H1 (cell line): ENCODE measurements around the gene LRRC4C. TPM values are rescaled to one million over a fixed set of nuclear protein-coding genes. Genes with fewer than 3 reads are reported as not detected.
A peak's percentile ranks its signal among the peaks of the same experiment; 100 is the strongest.

Experiments
- CTCF ChIA-PET: fragments of 300-600 bp; sonication (Branson Sonifier 250); formaldehyde crosslinking; loops from one replicate; lab custom pipeline; 2021; ENCODE audit not compliant: partially characterized antibody; lab: Charles Lee
- POLR2A ChIA-PET: fragments of 300-600 bp; sonication (Branson Sonifier 250); formaldehyde crosslinking; loops from one replicate; lab custom pipeline; 2021; ENCODE audit warnings: inconsistent platforms; ENCODE audit not compliant: partially characterized antibody; lab: Charles Lee
- DNase-seq, 2 experiments: peaks; one replicate each; pipeline versions ENCODE4 v3.0.0 to v3.0.0-alpha.2; 2010 to 2022; ENCODE audit warnings: low spot score in 2 of 2, low read depth in 1 of 2, mixed read lengths in 1 of 2
- FAIRE-seq: peaks from 2 replicates; lab custom pipeline; 2011; peaks lifted over from hg19 to GRCh38; lab: Jason Lieb, UNC
- H2AFZ ChIP-seq: 2 replicates; pipeline ENCODE4 v1.8.1; 2012; ENCODE audit warnings: low read length, inconsistent platforms
- H2AK5ac ChIP-seq: 2 replicates; pipeline ENCODE4 v1.6.1; 2013; ENCODE audit warnings: low read depth, low read length
- H2BK120ac ChIP-seq: replicated peaks from 2 replicates; pipeline ENCODE3; 2013; ENCODE audit warnings: low read depth, low read length, inconsistent platforms
- H2BK12ac ChIP-seq: 2 replicates; pipeline ENCODE4 v1.6.1; 2013; ENCODE audit warnings: low read depth, low read length
- H2BK15ac ChIP-seq: 2 replicates; pipeline ENCODE4 v1.6.1; 2013; ENCODE audit warnings: low read length
- H2BK20ac ChIP-seq: 2 replicates; pipeline ENCODE4 v1.6.1; 2013; ENCODE audit warnings: low read length
- H2BK5ac ChIP-seq: 2 replicates; pipeline ENCODE4 v1.6.1; 2013; ENCODE audit warnings: low read depth, low read length
- H3K14ac ChIP-seq: 2 replicates; pipeline ENCODE4 v1.6.1; 2013; ENCODE audit warnings: inconsistent platforms; ENCODE audit not compliant: insufficient read length
- H3K18ac ChIP-seq: 2 replicates; pipeline ENCODE4 v1.6.1; 2013; ENCODE audit warnings: low read length; ENCODE audit errors: extremely low read depth
- H3K23ac ChIP-seq: 2 replicates; pipeline ENCODE4 v1.6.1; 2013; ENCODE audit warnings: inconsistent platforms; ENCODE audit not compliant: insufficient read length
- H3K23me2 ChIP-seq: 2 replicates; pipeline ENCODE4 v1.6.1; 2013; ENCODE audit warnings: low read depth, low read length
- H3K27ac ChIP-seq: 2 replicates; pipeline ENCODE4 v1.6.1; 2011; ENCODE audit warnings: low read depth, low read length, inconsistent platforms
- H3K27me3 ChIP-seq, 4 experiments: replicated peaks in 1 of 4; 1 replicate in 1 of 4; 2 replicates in 3 of 4; pipeline versions ENCODE4 v1.6.1 to v1.8.1; 2011 to 2013; ENCODE audit warnings: low read length in 3 of 4, mild to moderate bottlenecking in 3 of 4, inconsistent platforms in 2 of 4, mixed read lengths in 2 of 4, moderate library complexity in 1 of 4; ENCODE audit not compliant: control insufficient read depth in 3 of 4, insufficient read depth in 3 of 4; ENCODE audit errors: extremely low read depth in 1 of 4
- H3K36me3 ChIP-seq, 4 experiments: 2 replicates each; pipeline versions ENCODE4 v1.6.1 to v1.8.1; 2011 to 2013; ENCODE audit warnings: mild to moderate bottlenecking in 4 of 4, low read length in 3 of 4, moderate library complexity in 2 of 4, control low read depth in 1 of 4, inconsistent platforms in 1 of 4; ENCODE audit not compliant: insufficient read depth in 4 of 4, control insufficient read depth in 2 of 4
- H3K4ac ChIP-seq: replicated peaks from 2 replicates; pipeline ENCODE3; 2013; ENCODE audit warnings: low read length, low read depth, mixed read lengths, inconsistent platforms; ENCODE audit not compliant: insufficient read length
- H3K4me1 ChIP-seq, 4 experiments: replicated peaks in 1 of 4; 1 replicate in 1 of 4; 2 replicates in 3 of 4; pipeline versions ENCODE4 v1.6.1 to v1.8.1; 2011 to 2013; ENCODE audit warnings: low read length in 3 of 4, inconsistent platforms in 2 of 4, mixed read lengths in 1 of 4; ENCODE audit not compliant: insufficient read depth in 4 of 4, control insufficient read depth in 3 of 4
- H3K4me2 ChIP-seq, 2 experiments: 2 replicates each; pipeline versions ENCODE4 v1.6.1 to v1.8.1; 2011 to 2013; ENCODE audit warnings: low read depth in 2 of 2, low read length in 2 of 2, control low read depth in 1 of 2, inconsistent platforms in 1 of 2, mild to moderate bottlenecking in 1 of 2; ENCODE audit not compliant: insufficient read depth in 1 of 2
- H3K4me3 ChIP-seq, 4 experiments: fragments of 200-600, 300-600 bp in 1 of 4; sonication (generic), shearing (Covaris generic), sonication (Bioruptor Twin) in 1 of 4; 2 replicates each; pipeline versions ENCODE4 v1.5.1 to v1.8.1; 2011 to 2016; ENCODE audit warnings: low read length in 4 of 4, low read depth in 3 of 4, control low read depth in 2 of 4, inconsistent platforms in 2 of 4, mild to moderate bottlenecking in 2 of 4, mixed read lengths in 1 of 4, moderate library complexity in 1 of 4; ENCODE audit not compliant: insufficient read depth in 2 of 4; ENCODE audit errors: extremely low read depth in 1 of 4
- H3K56ac ChIP-seq: replicated peaks from 2 replicates; pipeline ENCODE3; 2013; ENCODE audit warnings: low read depth, mild to moderate bottlenecking, mixed read lengths, low read length, inconsistent platforms; ENCODE audit not compliant: insufficient read length
- H3K79me1 ChIP-seq: 2 replicates; pipeline ENCODE4 v1.6.1; 2013; ENCODE audit warnings: low read depth, low read length, control low read depth
- H3K79me2 ChIP-seq, 2 experiments: 2 replicates each; pipeline versions ENCODE4 v1.6.1 to v1.8.1; 2012 to 2013; ENCODE audit warnings: low read length in 2 of 2, mild to moderate bottlenecking in 2 of 2, inconsistent platforms in 1 of 2; ENCODE audit not compliant: insufficient read depth in 2 of 2, control insufficient read depth in 1 of 2
- H3K9ac ChIP-seq, 4 experiments: replicated peaks in 1 of 4; 1 replicate in 1 of 4; 2 replicates in 3 of 4; pipeline versions ENCODE4 v1.6.1 to v1.8.1; 2011 to 2013; ENCODE audit warnings: low read depth in 3 of 4, low read length in 3 of 4, control low read depth in 2 of 4, mild to moderate bottlenecking in 2 of 4, moderate library complexity in 2 of 4, inconsistent platforms in 1 of 4; ENCODE audit errors: extremely low read depth in 1 of 4
- H3K9me3 ChIP-seq, 2 experiments: 2 replicates each; pipeline versions ENCODE4 v1.6.1 to v1.8.1; 2012 to 2013; ENCODE audit warnings: mild to moderate bottlenecking in 2 of 2, moderate library complexity in 2 of 2, control low read depth in 1 of 2, inconsistent platforms in 1 of 2, low read depth in 1 of 2, low read length in 1 of 2, mixed read lengths in 1 of 2; ENCODE audit not compliant: insufficient read depth in 2 of 2
- H4K20me1 ChIP-seq, 2 experiments: replicated peaks in 1 of 2; 2 replicates each; pipeline versions ENCODE3 to v1.8.1; 2011 to 2013; ENCODE audit warnings: inconsistent platforms in 2 of 2, low read length in 2 of 2, mild to moderate bottlenecking in 1 of 2; ENCODE audit not compliant: insufficient read depth in 2 of 2, control insufficient read depth in 1 of 2
- H4K5ac ChIP-seq: 2 replicates; pipeline ENCODE4 v1.6.1; 2013; ENCODE audit warnings: low read length, low read depth, mixed read lengths, inconsistent platforms; ENCODE audit not compliant: insufficient read length
- H4K8ac ChIP-seq: 2 replicates; pipeline ENCODE4 v1.8.0; 2013; ENCODE audit warnings: mild to moderate bottlenecking, moderate library complexity, low read length, inconsistent platforms; ENCODE audit not compliant: insufficient read depth; ENCODE audit errors: extremely low read depth
- H4K91ac ChIP-seq: replicated peaks from 2 replicates; pipeline ENCODE3; 2013; ENCODE audit warnings: low read length, mixed read lengths, inconsistent platforms; ENCODE audit not compliant: insufficient read length
- JUN ChIP-seq: IDR thresholded peaks from 2 replicates; pipeline ENCODE4 v1.6.1; 2011; ENCODE audit warnings: low read depth, mild to moderate bottlenecking, improper control_type of control experiment, low read length
- KDM4A ChIP-seq: IDR thresholded peaks from one replicate; pipeline ENCODE4 v1.7.1; 2012; ENCODE audit warnings: low read depth, mild to moderate bottlenecking, moderate library complexity, low read length, inconsistent platforms; ENCODE audit not compliant: severe bottlenecking
- MAFK ChIP-seq: IDR thresholded peaks from 2 replicates; pipeline ENCODE4 v1.6.1; 2012; ENCODE audit warnings: low read depth, mild to moderate bottlenecking, improper control_type of control experiment, low read length
- polyA plus RNA-seq, 7 experiments: library from polyadenylated mRNA; depleted of rRNA in 3 of 7; stranded (reverse) in 5 of 7; unstranded in 2 of 7; fragments of >200 nt in 5 of 7; fragments of 200-250 nt in 2 of 7; gene quantifications; 1 replicate in 5 of 7; 2 replicates in 1 of 7; 4 replicates in 1 of 7; pipeline versions ENCODE4 v1.2.1 to v1.2.3, GENCODE V29; 2011 to 2013; ENCODE audit warnings: missing spikeins in 2 of 7, mixed read lengths in 2 of 7
- total RNA-seq: library from RNA; stranded (reverse); fragmentation: NEBNext Ultra II Directional; extraction: Animal tissue kit (Norgen Biotek cat#: 25700); gene quantifications from 2 replicates; pipeline ENCODE4 v1.2.1, GENCODE V29; 2021

LRRC4C gene
- total and polyA plus RNA-seq, 2 of the 8 experiments (the other 6 are each of a cell fraction or from before 2014, with no cell fraction given), result 0.23 to 2.2 TPM

GRCh38 chr11:40508303-40508702 is 951.1 kb downstream of the LRRC4C start:
- TF ChIP-seq JUN (no peak), MAFK (peak; percentile 76), KDM4A (no peak)
- Histone ChIP-seq H2AK5ac (no peak overlapping the region), H3K9ac (no peak overlapping the region), H4K20me1 (no peaks in the 10 kb centered on the region), H3K23me2 (no peaks in the 10 kb centered on the region), H3K56ac (no peak overlapping the region), H3K14ac (no peak overlapping the region), H2BK120ac (no peak overlapping the region), H2BK15ac (no peak overlapping the region), H3K4me3 (no peak overlapping the region), H3K79me2 (no peaks in the 10 kb centered on the region), H3K4me2 (no peak overlapping the region), H3K27me3 (no peaks in the 10 kb centered on the region), H3K4ac (no peak overlapping the region), H2BK20ac (no peak overlapping the region), H3K9me3 (no peaks in the 10 kb centered on the region), H3K79me1 (no peaks in the 10 kb centered on the region), H4K91ac (no peak overlapping the region), H3K36me3 (no peaks in the 10 kb centered on the region), H2BK5ac (no peak overlapping the region), H3K18ac (no peak overlapping the region), H4K5ac (no peak overlapping the region), H2AFZ (no peak overlapping the region), H2BK12ac (no peak overlapping the region), H3K4me1 (no peaks in the 10 kb centered on the region), H4K8ac (no peak overlapping the region), H3K27ac (no peak overlapping the region), H3K23ac (no peak overlapping the region)
- ChIA-PET POLR2A (interaction anchor here (0.7 kb wide), 1 partner anchor 45 kb away, joined by 3 read pairs; no protein-coding TSS in a partner anchor), CTCF (no interaction called here)
- DNase-seq, result no peak
- no peak for FAIRE-seq
